ENCODE measurements around the gene COX17. TPM values are rescaled to one million over a fixed set of nuclear protein-coding genes. Genes with fewer than 3 reads are reported as not detected.

The COX17 gene
- total and polyA plus RNA-seq, 2 donors = 85.3 to 171 TPM

DNA sequence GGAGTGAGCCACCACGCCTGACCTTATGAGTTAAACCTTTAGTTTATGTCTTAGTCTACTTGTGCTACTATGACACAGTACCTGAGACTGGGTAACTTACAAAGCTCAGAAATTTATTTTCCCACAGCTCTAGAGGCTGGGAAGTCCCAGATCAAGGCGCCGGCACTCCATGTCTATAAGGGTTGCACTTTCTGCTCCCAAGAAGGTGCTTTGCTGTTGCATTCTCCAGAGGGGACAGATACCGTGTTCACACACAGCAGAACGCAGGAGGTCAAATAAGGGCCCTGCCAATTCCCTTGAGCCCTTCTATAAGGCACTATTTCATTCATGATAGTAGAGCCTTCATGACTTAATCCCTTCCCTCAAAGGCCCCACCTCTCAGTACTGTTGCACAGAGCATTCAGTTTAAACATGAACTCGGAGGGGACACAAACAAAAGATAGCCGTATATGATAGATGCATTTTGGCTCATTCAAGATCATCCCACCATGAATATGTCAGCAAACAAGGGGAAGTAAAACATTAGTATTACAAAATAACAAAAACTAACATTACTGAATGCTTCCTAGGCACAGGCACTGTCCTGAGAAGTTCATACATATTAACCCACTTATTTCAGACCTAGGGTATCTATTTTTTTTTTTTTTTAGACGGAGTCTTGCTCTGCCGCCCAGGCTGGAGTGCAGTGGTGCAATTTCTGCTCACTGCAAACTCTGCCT lies 53.0 kb downstream of the COX17 start:
- no peak overlapping the region for H3K4me3 ChIP-seq (ENCODE audit: low read length in 2 of 2)
- DNase-seq (ENCODE audit: low read depth in 6 of 9, low spot score in 9 of 9) = no peak
- H3K27me3 ChIP-seq (ENCODE audit: control insufficient read depth in 2 of 2, insufficient read depth in 1 of 2, low read length in 1 of 2) = no peaks in the 10 kb centered on the region
- no peak overlapping the region for H3K27ac ChIP-seq (ENCODE audit: low read depth in 1 of 2, low read length in 1 of 2)
- peaks cover 0 to 2% of the 10 kb centered on the region in 2 donors for H3K4me1 ChIP-seq (ENCODE audit: control insufficient read depth in 2 of 2, insufficient read depth in 2 of 2, low read length in 2 of 2)
- 98% methylated on average over 9 of the region's 9 CpGs for WGBS
- no peaks in the 10 kb centered on the region for H3K9me3 ChIP-seq (ENCODE audit: control insufficient read depth in 2 of 2, insufficient read depth in 1 of 2, low read length in 1 of 2)
- H3K36me3 ChIP-seq (ENCODE audit: control insufficient read depth in 2 of 2, insufficient read depth in 2 of 2, low read length in 1 of 2) = no peaks in the 10 kb centered on the region

DNA sequence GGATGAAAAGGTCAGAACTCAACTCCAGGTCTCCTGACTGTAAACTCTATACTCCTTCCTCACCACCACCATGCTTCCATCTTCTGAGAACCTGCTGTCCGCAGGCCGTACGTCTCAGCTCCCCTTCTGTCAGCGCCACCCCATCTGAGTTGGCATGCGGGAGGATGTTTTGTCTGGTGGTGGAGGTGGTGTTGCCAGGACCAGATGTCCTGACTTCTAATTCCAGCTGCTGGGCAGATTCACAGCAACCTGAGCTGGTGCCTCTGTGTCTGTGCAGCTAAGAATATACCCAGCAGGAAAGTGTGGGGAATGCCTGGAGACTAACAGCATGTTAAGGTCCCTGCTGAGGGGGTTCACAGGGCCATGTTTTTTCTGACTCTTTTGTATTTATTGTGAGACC lies 56.3 kb downstream of the COX17 start:
- no peak for DNase-seq (ENCODE audit: low read depth in 6 of 9, low spot score in 9 of 9)
- 98% methylated on average over 5 of the region's 5 CpGs for WGBS
- H3K27ac ChIP-seq (ENCODE audit: low read depth in 1 of 2, low read length in 1 of 2) = no peak overlapping the region
- H3K4me3 ChIP-seq (ENCODE audit: low read length in 2 of 2) = no peak overlapping the region
- no peaks in the 10 kb centered on the region for H3K27me3 ChIP-seq (ENCODE audit: control insufficient read depth in 2 of 2, insufficient read depth in 1 of 2, low read length in 1 of 2)
- no peaks in the 10 kb centered on the region for H3K4me1 ChIP-seq (ENCODE audit: control insufficient read depth in 2 of 2, insufficient read depth in 2 of 2, low read length in 2 of 2)
- no peaks in the 10 kb centered on the region for H3K9me3 ChIP-seq (ENCODE audit: control insufficient read depth in 2 of 2, insufficient read depth in 1 of 2, low read length in 1 of 2)
- no peaks in the 10 kb centered on the region for H3K36me3 ChIP-seq (ENCODE audit: control insufficient read depth in 2 of 2, insufficient read depth in 2 of 2, low read length in 1 of 2)

Other genes with a start within 250 kb of the COX17 start
- gene TMEM39A, start 213.8 kb downstream of the COX17 start, total RNA-seq = 19.6 TPM
- gene TMEM39A, start 213.8 kb downstream of the COX17 start, polyA plus RNA-seq = 10.8 TPM
- gene POGLUT1, start 208.4 kb downstream of the COX17 start, total RNA-seq = 18.3 TPM
- 23.6 TPM for gene POGLUT1, start 208.4 kb downstream of the COX17 start, polyA plus RNA-seq
- 70.6 TPM for gene TIMMDC1, start 178.9 kb downstream of the COX17 start, total RNA-seq
- 133 TPM for gene TIMMDC1, start 178.9 kb downstream of the COX17 start, polyA plus RNA-seq
- 6.2 TPM for gene CD80, start 117.8 kb downstream of the COX17 start, total RNA-seq
- 3.3 TPM for gene CD80, start 117.8 kb downstream of the COX17 start, polyA plus RNA-seq
- gene ADPRH, start 97.9 kb downstream of the COX17 start, total RNA-seq = 2.5 TPM
- 8.2 TPM for gene ADPRH, start 97.9 kb downstream of the COX17 start, polyA plus RNA-seq
- 1.1 TPM for gene PLA1A, start 79.5 kb downstream of the COX17 start, total RNA-seq
- gene PLA1A, start 79.5 kb downstream of the COX17 start, polyA plus RNA-seq = 3.0 TPM
- 3.0 TPM for gene POPDC2, start 16.8 kb downstream of the COX17 start, total RNA-seq
- gene POPDC2, start 16.8 kb downstream of the COX17 start, polyA plus RNA-seq = 8.4 TPM
- 1.1 TPM for gene CFAP91, start 25.6 kb upstream of the COX17 start, total RNA-seq
- 2.8 TPM for gene CFAP91, start 25.6 kb upstream of the COX17 start, polyA plus RNA-seq
- 0.14 TPM for gene NR1I2, start 104.7 kb upstream of the COX17 start, total RNA-seq
- gene NR1I2, start 104.7 kb upstream of the COX17 start, polyA plus RNA-seq = 0.21 TPM

All from thymus (tissue), 11 donors.